ENCODE results near the gene EXOSC2. TPM values are rescaled to one million over a fixed set of nuclear protein-coding genes. Genes with fewer than 3 reads are reported as not detected.

EXOSC2 gene
- total RNA-seq, 1 donor from 2014 or later: 15.6 TPM

DNA sequence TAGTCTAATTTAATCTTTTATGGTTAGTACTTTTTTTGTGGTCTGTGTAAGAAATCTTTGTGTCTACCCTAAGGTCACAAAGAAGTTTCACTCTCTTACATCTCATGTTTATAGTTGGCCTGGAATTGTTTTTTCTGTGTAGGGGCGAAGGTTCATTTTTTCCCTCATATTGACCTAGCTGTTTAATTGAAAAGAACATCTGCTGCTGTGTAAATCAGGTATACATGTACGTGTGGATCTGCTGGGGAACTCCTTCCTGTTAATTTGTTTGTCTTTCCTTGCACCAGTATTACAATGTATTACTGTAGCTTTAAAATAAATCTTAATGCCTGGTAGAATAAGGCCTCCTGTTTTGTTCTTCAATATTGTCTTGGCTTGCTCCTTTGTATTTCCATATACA lies 37.8 kb downstream of the EXOSC2 start:
- DNase-seq (ENCODE audit: low spot score): no peak
- H3K36me3 Mint-ChIP-seq (ENCODE audit: low read depth): no peaks in the 10 kb centered on the region
- no peak overlapping the region for H3K27ac Mint-ChIP-seq (ENCODE audit: unreplicated experiment)
- no peaks in the 10 kb centered on the region for H3K27me3 Mint-ChIP-seq (ENCODE audit: low read depth)
- TF ChIP-seq, protein P1, sequence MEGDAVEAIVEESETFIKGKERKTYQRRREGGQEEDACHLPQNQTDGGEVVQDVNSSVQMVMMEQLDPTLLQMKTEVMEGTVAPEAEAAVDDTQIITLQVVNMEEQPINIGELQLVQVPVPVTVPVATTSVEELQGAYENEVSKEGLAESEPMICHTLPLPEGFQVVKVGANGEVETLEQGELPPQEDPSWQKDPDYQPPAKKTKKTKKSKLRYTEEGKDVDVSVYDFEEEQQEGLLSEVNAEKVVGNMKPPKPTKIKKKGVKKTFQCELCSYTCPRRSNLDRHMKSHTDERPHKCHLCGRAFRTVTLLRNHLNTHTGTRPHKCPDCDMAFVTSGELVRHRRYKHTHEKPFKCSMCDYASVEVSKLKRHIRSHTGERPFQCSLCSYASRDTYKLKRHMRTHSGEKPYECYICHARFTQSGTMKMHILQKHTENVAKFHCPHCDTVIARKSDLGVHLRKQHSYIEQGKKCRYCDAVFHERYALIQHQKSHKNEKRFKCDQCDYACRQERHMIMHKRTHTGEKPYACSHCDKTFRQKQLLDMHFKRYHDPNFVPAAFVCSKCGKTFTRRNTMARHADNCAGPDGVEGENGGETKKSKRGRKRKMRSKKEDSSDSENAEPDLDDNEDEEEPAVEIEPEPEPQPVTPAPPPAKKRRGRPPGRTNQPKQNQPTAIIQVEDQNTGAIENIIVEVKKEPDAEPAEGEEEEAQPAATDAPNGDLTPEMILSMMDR (IDR thresholded peaks at IDR 0.05): no peak
- H3K4me1 Mint-ChIP-seq (ENCODE audit: low read depth): peaks cover 23% of the 10 kb centered on the region
- no peak overlapping the region for H3K4me3 Mint-ChIP-seq (ENCODE audit: unreplicated experiment)
- peaks cover 3% of the 10 kb centered on the region for H3K9me3 Mint-ChIP-seq (ENCODE audit: low read depth)

GRCh38 chr9:130732136-130732535 lies 38.6 kb downstream of the EXOSC2 start:
- Mint-ChIP-seq H3K27me3 (ENCODE audit: low read depth) (no peaks in the 10 kb centered on the region), H3K9me3 (ENCODE audit: low read depth) (peaks cover 3% of the 10 kb centered on the region), H3K36me3 (ENCODE audit: low read depth) (no peaks in the 10 kb centered on the region), H3K27ac (ENCODE audit: unreplicated experiment) (peak overlapping the region; percentile 28), H3K4me3 (ENCODE audit: unreplicated experiment) (no peak overlapping the region), H3K4me1 (ENCODE audit: low read depth) (peaks cover 23% of the 10 kb centered on the region)
- no peak for DNase-seq (ENCODE audit: low spot score)
- TF ChIP-seq, protein P1 (IDR thresholded peaks at IDR 0.05): peak; percentile 35

GRCh38 chr9:130732793-130733221 lies 39.2 kb downstream of the EXOSC2 start:
- TF ChIP-seq, protein P1 (IDR thresholded peaks at IDR 0.05): no peak
- Mint-ChIP-seq H3K4me3 (ENCODE audit: unreplicated experiment) (no peak overlapping the region), H3K4me1 (ENCODE audit: low read depth) (peaks cover 23% of the 10 kb centered on the region), H3K9me3 (ENCODE audit: low read depth) (peaks cover 3% of the 10 kb centered on the region), H3K27ac (ENCODE audit: unreplicated experiment) (no peak overlapping the region), H3K36me3 (ENCODE audit: low read depth) (no peaks in the 10 kb centered on the region), H3K27me3 (ENCODE audit: low read depth) (no peaks in the 10 kb centered on the region)
- DNase-seq (ENCODE audit: low spot score): no peak

DNA sequence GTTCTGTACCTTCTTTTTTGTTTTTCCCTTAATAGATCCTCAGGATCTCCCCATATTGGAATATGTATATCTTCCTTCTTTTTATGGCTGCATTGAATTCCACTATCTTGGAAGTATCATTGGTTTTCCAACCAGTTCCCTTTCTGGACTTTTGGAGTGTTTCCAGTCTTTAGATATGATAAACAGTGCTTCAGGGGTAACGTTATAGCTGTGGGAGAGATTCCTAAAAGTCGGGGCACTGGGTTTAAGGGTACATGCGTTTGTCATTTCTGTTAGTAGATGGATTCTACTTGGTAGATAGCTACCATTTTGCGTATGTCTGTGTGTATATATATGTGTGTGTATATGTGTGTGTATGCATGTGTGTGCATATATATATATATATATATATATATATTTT lies 42.0 kb downstream of the EXOSC2 start:
- no peak overlapping the region for H3K4me3 Mint-ChIP-seq (ENCODE audit: unreplicated experiment)
- no peaks in the 10 kb centered on the region for H3K27me3 Mint-ChIP-seq (ENCODE audit: low read depth)
- DNase-seq (ENCODE audit: low spot score): no peak
- H3K9me3 Mint-ChIP-seq (ENCODE audit: low read depth): no peaks in the 10 kb centered on the region
- TF ChIP-seq, protein P1 (IDR thresholded peaks at IDR 0.05): no peak
- peaks cover 1% of the 10 kb centered on the region for H3K36me3 Mint-ChIP-seq (ENCODE audit: low read depth)
- peaks cover 10% of the 10 kb centered on the region for H3K4me1 Mint-ChIP-seq (ENCODE audit: low read depth)
- H3K27ac Mint-ChIP-seq (ENCODE audit: unreplicated experiment): no peak overlapping the region

DNA sequence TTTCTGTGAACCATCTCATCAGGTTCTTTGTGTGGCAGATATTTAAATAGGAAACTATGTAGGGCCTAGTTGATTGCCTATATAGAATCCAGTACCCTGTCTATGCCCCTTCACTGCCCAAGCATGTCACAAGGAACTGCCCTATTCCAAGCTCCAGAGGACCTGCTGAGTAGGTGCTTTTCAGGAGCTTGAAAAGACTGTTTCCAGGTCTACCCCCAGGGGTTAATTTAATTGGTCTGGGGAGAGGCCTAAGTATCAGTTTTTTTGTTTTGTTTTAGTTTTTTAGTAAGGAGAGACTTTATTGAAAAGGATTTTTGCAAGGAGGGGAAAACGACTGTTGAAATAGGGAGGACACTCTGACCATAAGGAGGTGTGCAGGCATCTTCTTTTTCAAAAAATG lies 43.3 kb downstream of the EXOSC2 start:
- H3K27me3 Mint-ChIP-seq (ENCODE audit: low read depth): no peaks in the 10 kb centered on the region
- H3K27ac Mint-ChIP-seq (ENCODE audit: unreplicated experiment): no peak overlapping the region
- no peak overlapping the region for H3K4me3 Mint-ChIP-seq (ENCODE audit: unreplicated experiment)
- H3K9me3 Mint-ChIP-seq (ENCODE audit: low read depth): no peaks in the 10 kb centered on the region
- peaks cover 10% of the 10 kb centered on the region for H3K4me1 Mint-ChIP-seq (ENCODE audit: low read depth)
- TF ChIP-seq, protein P1 (IDR thresholded peaks at IDR 0.05): no peak
- DNase-seq (ENCODE audit: low spot score): no peak
- H3K36me3 Mint-ChIP-seq (ENCODE audit: low read depth): peaks cover 1% of the 10 kb centered on the region
